GM12878 (cell line): ENCODE data around the gene GRB10. TPM values are rescaled to one million over a fixed set of nuclear protein-coding genes. Genes with fewer than 3 reads are reported as not detected.

ENCODE experiments used
- ATAC-seq: fragments of 200-7000 bp; cut with Tn5 transposase; 3 replicates; pipeline ENCODE4 v1.9.1; 2020; ENCODE audit warnings: mild to moderate bottlenecking, moderate library complexity
- BruUV-seq: library from RNA; stranded (reverse); fragments of 400-500 nt; replicated peaks from 2 replicates; lab custom pipeline; 2021; lab: Mats Ljungman, UMichigan
- CTCF ChIA-PET: fragments of 300-600 bp; sonication (Branson Sonifier 250); formaldehyde crosslinking; extraction: SDS; loops from one replicate; lab custom pipeline; 2021; ENCODE audit warnings: inconsistent platforms; lab: Yijun Ruan, JAX
- POLR2A ChIA-PET: fragments of 350-600 bp; formaldehyde crosslinking; extraction: SDS; loops from one replicate; lab custom pipeline; 2021; ENCODE audit warnings: inconsistent platforms; lab: Charles Lee
- RAD21 ChIA-PET: fragments of 300-600 bp; sonication (Branson Sonifier 250); formaldehyde crosslinking; loops from one replicate; lab custom pipeline; 2023; ENCODE audit warnings: antibody characterized with exemption; ENCODE audit not compliant: unreplicated experiment; lab: Charles Lee
- SMC1A ChIA-PET: fragments of 300-600 bp; sonication (Branson Sonifier 250); formaldehyde crosslinking; loops from one replicate; lab custom pipeline; 2023; ENCODE audit not compliant: unreplicated experiment, uncharacterized antibody; lab: Charles Lee
- DNase-seq: peaks from one replicate; pipeline ENCODE4 v3.0.0-alpha.2; 2011; ENCODE audit warnings: low read depth, low spot score
- FAIRE-seq: peaks from 3 replicates; lab custom pipeline; 2011; peaks lifted over from hg19 to GRCh38; lab: Jason Lieb, UNC
- H2AFZ ChIP-seq: 2 replicates; pipeline ENCODE4 v1.6.0; 2011; ENCODE audit warnings: low read depth, low read length, control low read depth; ENCODE audit not compliant: control insufficient read depth
- H3K27ac ChIP-seq: 2 replicates; pipeline ENCODE4 v1.5.1; 2011; ENCODE audit warnings: control low read depth; ENCODE audit not compliant: control insufficient read depth, insufficient read depth
- H3K27me3 ChIP-seq, 2 experiments: replicated peaks in 1 of 2; 2 replicates each; pipeline versions ENCODE4 v1.6.0 to v1.6.1; 2011; ENCODE audit warnings: low read length in 1 of 2; ENCODE audit not compliant: control insufficient read depth in 2 of 2, insufficient read depth in 2 of 2
- H3K36me3 ChIP-seq, 2 experiments: 2 replicates each; pipeline ENCODE4 v1.5.1; 2011; ENCODE audit warnings: low read length in 1 of 2; ENCODE audit not compliant: control insufficient read depth in 2 of 2, insufficient read depth in 2 of 2
- H3K4me1 ChIP-seq: 2 replicates; pipeline ENCODE4 v1.6.1; 2011; ENCODE audit warnings: mild to moderate bottlenecking, low read length, moderate library complexity, mixed read lengths; ENCODE audit not compliant: control insufficient read depth, insufficient read depth
- H3K4me2 ChIP-seq: 2 replicates; pipeline ENCODE4 v1.6.0; 2011; ENCODE audit warnings: control low read depth; ENCODE audit not compliant: control insufficient read depth, insufficient read depth
- H3K4me3 ChIP-seq: fragments of 200-600 bp; sonication (generic); 2 replicates; pipeline ENCODE4 v1.5.1; 2016
- H3K79me2 ChIP-seq: 2 replicates; pipeline ENCODE4 v1.6.0; 2011; ENCODE audit warnings: low read length; ENCODE audit not compliant: control insufficient read depth, insufficient read depth
- H3K9ac ChIP-seq: 2 replicates; pipeline ENCODE4 v1.8.0; 2011; ENCODE audit warnings: low read length, control low read depth, mixed read lengths; ENCODE audit not compliant: control insufficient read depth, insufficient read depth
- H3K9me3 ChIP-seq: replicated peaks from 3 replicates; pipeline ENCODE4 v1.5.1; 2011; ENCODE audit warnings: mild to moderate bottlenecking, low read length; ENCODE audit not compliant: control insufficient read depth, insufficient read depth
- H4K20me1 ChIP-seq: 2 replicates; pipeline ENCODE4 v1.6.0; 2011; ENCODE audit not compliant: control insufficient read depth, insufficient read depth
- CBFB ChIP-seq: IDR thresholded peaks from 2 replicates; pipeline ENCODE4 v1.6.1; 2016; ENCODE audit warnings: antibody characterized with exemption, low read depth
- NR2F1 ChIP-seq: fragments of 450-650 bp; conservative IDR thresholded peaks from 2 replicates; pipeline ENCODE4 v1.6.1; 2017; ENCODE audit warnings: mild to moderate bottlenecking
- PAX8 ChIP-seq: fragments of 450-650 bp; IDR thresholded peaks from 2 replicates; pipeline ENCODE4 v1.6.1; 2017; ENCODE audit warnings: mild to moderate bottlenecking, moderate library complexity
- WGBS: methylation state at CpG from one replicate; pipeline ENCODE4 v1.1.6; 2016; ENCODE audit warnings: low lambda C conversion rate; ENCODE audit not compliant: insufficient replicate concordance, insufficient coverage; ENCODE audit errors: missing lambda C conversion rate; 5-methylcytosine and 5-hydroxymethylcytosine counted together
- in situ Hi-C: fragments of 300-500 bp; cut with MboI; formaldehyde crosslinking; loops from 9 replicates; pipeline ENCODE4 v1.14.3; 2018; ENCODE audit warnings: mixed read lengths
- intact Hi-C: fragments of 100-400 bp; cut with micrococcal nuclease; formaldehyde crosslinking; loops from one replicate; pipeline ENCODE4 v1.14.2; 2022; ENCODE audit not compliant: unreplicated experiment
- polyA plus RNA-seq, 11 experiments: library from polyadenylated mRNA; depleted of rRNA in 4 of 11; unstranded in 6 of 11; stranded (reverse) in 5 of 11; fragments of >200 nt; fragmentation: Nextera tagmentation in 4 of 11; fragmentation: Illumina TruSeq in 1 of 11; extraction: Ambion mirVana in 4 of 11; extraction: Trizol in 1 of 11; gene quantifications; 1 replicate in 1 of 11; 2 replicates in 10 of 11; pipeline versions ENCODE4 v1.2.1 to v1.2.3, GENCODE V29; 2011 to 2016; ENCODE audit warnings: inconsistent platforms in 2 of 11, missing spikeins in 2 of 11, low read depth in 1 of 11
- total RNA-seq, 4 experiments: library from RNA; depleted of rRNA in 3 of 4; stranded (reverse); fragments of >200 nt in 3 of 4; fragmentation: Illumina TruSeq in 1 of 4; extraction: Trizol in 1 of 4; gene quantifications; 2 replicates each; pipeline versions ENCODE4 v1.2.1 to v1.2.3, GENCODE V29; 2013 to 2021
- TF ChIP-seq, protein P1 (sequence below): fragments of 450-650 bp; IDR thresholded peaks from 2 replicates; pipeline ENCODE4 v1.6.1; 2017; ENCODE audit warnings: borderline replicate concordance

GRB10 gene
- total and polyA plus RNA-seq, 10 of the 15 experiments (the other 5 are each of a cell fraction or from before 2014, with no cell fraction given): 0.04 to 0.33 TPM; not detected in 8

DNA sequence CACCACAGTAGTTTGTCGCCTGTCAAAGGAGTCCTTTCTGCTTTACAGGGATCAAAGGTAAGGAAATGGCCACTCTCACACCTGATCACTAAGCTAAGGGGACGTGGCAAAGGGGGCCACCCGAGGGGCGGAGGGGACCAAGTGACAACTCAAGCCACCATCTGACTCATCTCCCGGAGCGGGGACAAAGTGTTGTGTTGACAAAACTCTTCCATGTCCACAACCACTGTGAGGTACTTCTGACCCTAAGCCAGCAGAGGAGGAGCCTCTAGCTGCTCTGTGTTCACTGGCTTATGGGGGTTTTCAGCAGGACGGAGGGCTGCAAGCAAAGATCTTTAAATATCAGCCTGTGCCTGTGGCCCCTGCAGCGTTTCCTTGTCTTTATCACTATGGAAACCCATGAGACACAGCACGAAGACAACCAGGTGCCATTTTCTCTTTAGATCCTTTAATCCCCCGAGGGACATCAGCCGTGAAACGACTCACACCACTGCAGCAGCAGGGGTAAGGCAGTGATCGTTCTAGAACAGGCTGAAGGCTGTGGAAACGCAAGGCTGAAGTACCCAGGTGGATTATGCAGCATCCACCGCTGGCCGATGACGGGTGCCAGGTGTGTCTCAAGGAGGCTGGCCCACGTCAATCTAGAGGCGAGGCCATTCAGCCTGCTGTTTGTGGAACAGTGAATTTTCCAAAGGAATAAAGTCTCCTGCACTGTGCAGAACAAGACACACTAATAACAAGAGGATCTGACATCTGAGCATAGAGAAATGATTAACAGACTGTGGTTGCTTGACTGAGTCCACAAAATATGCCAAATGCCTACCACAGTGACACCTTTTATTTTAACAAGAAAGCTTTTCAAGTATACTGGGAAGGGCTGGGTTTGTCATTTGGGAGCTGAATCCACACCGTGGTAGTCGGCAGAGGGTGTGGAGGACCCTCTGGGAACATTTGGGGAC, 190.9 kb downstream of the GRB10 start:
- no TSS peak for BruUV-seq
- Histone ChIP-seq H3K4me2 (no peak overlapping the region), H3K4me1 (peaks cover 3% of the 10 kb centered on the region; the same call in 1 of the 2 replicates), H2AFZ (no peak overlapping the region), H3K79me2 (no peaks in the 10 kb centered on the region), H3K4me3 (no peak overlapping the region), H3K36me3 (no peaks in the 10 kb centered on the region), H4K20me1 (no peaks in the 10 kb centered on the region; the same call in 1 of the 2 replicates), H3K9me3 (no peaks in the 10 kb centered on the region; the same call in 2 of the 3 replicates), H3K27me3 (peaks cover 2 to 4% of the 10 kb centered on the region in 2 experiments; a peak in 2 of 4 replicates), H3K27ac (no peak overlapping the region), H3K9ac (no peak overlapping the region)
- WGBS: 17% methylated on average over 21 of the region's 21 CpGs
- CTCF ChIA-PET: no interaction called here
- in situ Hi-C loops (no loop called here), intact Hi-C loops (no loop called here)
- ATAC-seq: peak; percentile 41
- RAD21 ChIA-PET: no interaction called here
- FAIRE-seq: no peak
- DNase-seq: peak; percentile 21
- TF ChIP-seq NR2F1 (no peak), PAX8 (no peak), CBFB (no peak)
- TF ChIP-seq, protein P1, sequence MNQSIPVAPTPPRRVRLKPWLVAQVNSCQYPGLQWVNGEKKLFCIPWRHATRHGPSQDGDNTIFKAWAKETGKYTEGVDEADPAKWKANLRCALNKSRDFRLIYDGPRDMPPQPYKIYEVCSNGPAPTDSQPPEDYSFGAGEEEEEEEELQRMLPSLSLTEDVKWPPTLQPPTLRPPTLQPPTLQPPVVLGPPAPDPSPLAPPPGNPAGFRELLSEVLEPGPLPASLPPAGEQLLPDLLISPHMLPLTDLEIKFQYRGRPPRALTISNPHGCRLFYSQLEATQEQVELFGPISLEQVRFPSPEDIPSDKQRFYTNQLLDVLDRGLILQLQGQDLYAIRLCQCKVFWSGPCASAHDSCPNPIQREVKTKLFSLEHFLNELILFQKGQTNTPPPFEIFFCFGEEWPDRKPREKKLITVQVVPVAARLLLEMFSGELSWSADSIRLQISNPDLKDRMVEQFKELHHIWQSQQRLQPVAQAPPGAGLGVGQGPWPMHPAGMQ: no peak
- SMC1A ChIA-PET: no interaction called here
- POLR2A ChIA-PET: no interaction called here
